Stomach (tissue), 9 donors: ENCODE measurements around the gene HS6ST1. TPM values are rescaled to one million over a fixed set of nuclear protein-coding genes. Genes with fewer than 3 reads are reported as not detected.
A peak's percentile ranks its signal among the peaks of the same experiment; 100 is the strongest.

Source experiments
- DNase-seq, 2 donors: peaks; one replicate each; pipeline versions ENCODE4 v3.0.0 to v3.0.0-alpha.2; 2013 to 2019
- H3K27ac ChIP-seq, 5 donors: fragments of 200-600 bp in 4 of 5; sonication (generic) in 4 of 5; one replicate each; pipeline ENCODE4 v1.5.1; 2013 to 2019; ENCODE audit warnings: mild to moderate bottlenecking in 1 of 5, moderate library complexity in 1 of 5
- H3K27me3 ChIP-seq, 3 donors: fragments of 200-600 bp; sonication (generic); one replicate each; pipeline ENCODE4 v1.5.1; 2017 to 2019; ENCODE audit warnings: mixed run types in 1 of 3
- H3K36me3 ChIP-seq, 4 donors: fragments of 200-600 bp; sonication (generic); 1 replicate in 3 of 4; 2 replicates in 1 of 4; pipeline ENCODE4 v1.5.1; 2016 to 2019
- H3K4me1 ChIP-seq, 4 donors: fragments of 200-600 bp; sonication (generic); one replicate each; pipeline ENCODE4 v1.5.1; 2016 to 2019
- H3K4me3 ChIP-seq, 4 donors: fragments of 200-600 bp; sonication (generic) in 3 of 4; one replicate each; pipeline ENCODE4 v1.5.1; 2016 to 2019; ENCODE audit warnings: mild to moderate bottlenecking in 1 of 4
- H3K9me3 ChIP-seq, 4 donors: fragments of 200-600 bp; sonication (generic); one replicate each; pipeline ENCODE4 v1.5.1; 2016 to 2019
- CTCF ChIP-seq, 7 experiments: fragments of 450-650 bp in 4 of 7; fragments of 200-600 bp in 3 of 7; sonication (generic) in 3 of 7; IDR thresholded peaks; one replicate each; pipeline ENCODE4 v1.5.1; 2016 to 2019; ENCODE audit warnings: antibody characterized with exemption in 7 of 7, control low read depth in 2 of 7, mild to moderate bottlenecking in 1 of 7
- EP300 ChIP-seq: sonication (generic); formaldehyde crosslinking; IDR thresholded peaks from one replicate; pipeline ENCODE4 v1.6.1; 2017; ENCODE audit warnings: antibody characterized with exemption
- POLR2A ChIP-seq, 4 donors: fragments of 450-650 bp; IDR thresholded peaks; one replicate each; pipeline ENCODE4 v1.6.1; 2016; ENCODE audit warnings: antibody characterized with exemption in 4 of 4, control low read depth in 2 of 4, mild to moderate bottlenecking in 1 of 4, moderate library complexity in 1 of 4
- POLR2AphosphoS5 ChIP-seq, 3 donors: sonication (generic); formaldehyde crosslinking; IDR thresholded peaks; one replicate each; pipeline ENCODE4 v1.6.1; 2016; ENCODE audit warnings: antibody characterized with exemption in 3 of 3
- WGBS, 5 donors: extraction: QIAGEN DNeasy Blood & Tissue Kit in 3 of 5; methylation state at CpG; one replicate each; pipeline versions ENCODE4 v1.1.5 to v1.1.7; 2013 to 2018; 5-methylcytosine and 5-hydroxymethylcytosine counted together
- intact Hi-C: fragments of 100-400 bp; cut with DNase I; formaldehyde crosslinking; loops from one replicate; pipeline ENCODE4 v1.15.1; 2023; ENCODE audit warnings: low total_unique reads
- polyA plus RNA-seq, 3 donors: library from polyadenylated mRNA; stranded (reverse); fragments of 200-250 nt; gene quantifications; one replicate each; pipeline ENCODE4 v1.2.3, GENCODE V29; 2013
- total RNA-seq, 5 donors: library from RNA; depleted of rRNA; stranded (reverse); fragments of >200 nt; gene quantifications; one replicate each; pipeline versions ENCODE4 v1.1.0 to v1.2.3, GENCODE V29; 2014 to 2016
- donor health status: healthy with polysubstance abuse.
- donor health status: Bipolar disorder and iron deficiency.
- donor health status: healthy.

HS6ST1 gene
- total and polyA plus RNA-seq, 8 donors: 2.9 to 178 (median 12.8) TPM

- peaks cover 42 to 72% (median 64%) of the 10 kb centered on the region in 4 donors for H3K4me1 ChIP-seq
- peak overlapping the region; percentile 65 to 86 (median 75) for H3K4me3 ChIP-seq
- peaks cover 0 to 4% (median 0%) of the 10 kb centered on the region in 3 donors for H3K27me3 ChIP-seq
- no peaks in the 10 kb centered on the region for H3K9me3 ChIP-seq
- DNase-seq: peak; percentile 20 to 80
- peak overlapping the region in 3 of 5 donors; percentile 43 to 71 (median 49) for H3K27ac ChIP-seq
- intact Hi-C loops: no loop called here
- no peak for TF ChIP-seq POLR2A (IDR thresholded peaks at IDR 0.05)
- TF ChIP-seq EP300: no peak
- no peak for TF ChIP-seq POLR2AphosphoS5 (IDR thresholded peaks at IDR 0.05)
- TF ChIP-seq CTCF (IDR thresholded peaks at IDR 0.05): no peak
- 59 to 77% (median 73%) methylated on average over 19 to 20 of the region's 20 CpGs for WGBS, 5 donors
- peaks cover 0 to 14% (median 0%) of the 10 kb centered on the region in 4 donors for H3K36me3 ChIP-seq
These were observed 2.6 kb downstream of the HS6ST1 start for GRCh38 chr2:128315829-128316776.

DNA sequence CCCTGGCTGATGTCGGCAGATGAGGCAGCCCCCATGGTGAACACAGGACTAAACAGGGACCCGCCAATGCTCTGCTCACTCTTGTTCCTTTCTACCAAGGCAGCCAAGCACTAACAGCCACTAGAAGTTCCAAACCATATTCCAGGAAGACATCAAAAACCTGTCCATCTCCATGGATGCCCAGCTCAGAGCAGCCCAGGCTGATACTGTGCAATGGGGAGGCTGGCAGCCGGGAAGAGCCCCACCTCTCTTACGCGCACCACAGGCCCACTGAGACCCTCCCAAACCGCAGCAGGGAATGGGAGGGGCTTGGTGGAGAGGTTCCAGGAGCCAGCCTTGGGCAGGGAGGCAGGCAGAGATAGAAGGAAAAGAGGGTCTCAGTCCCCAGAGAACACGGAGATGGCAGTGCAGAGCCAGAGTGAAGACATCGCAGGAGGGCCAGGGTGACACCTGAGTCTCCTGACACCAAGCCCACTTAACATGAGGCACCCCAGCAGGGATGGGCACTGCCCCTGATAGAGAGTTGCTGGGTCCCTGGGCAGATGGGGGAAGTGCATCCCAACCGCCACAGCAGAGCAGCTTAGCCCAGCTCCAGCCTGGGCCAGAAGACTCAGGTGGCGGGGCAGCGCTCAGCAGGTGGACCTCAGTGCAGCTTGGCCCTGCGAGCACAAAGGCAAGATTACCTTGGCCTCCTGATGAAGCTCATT lies 3.4 kb downstream of the HS6ST1 start:
- Histone ChIP-seq H3K27me3 (peaks cover 0 to 4% (median 0%) of the 10 kb centered on the region in 3 donors), H3K4me1 (peaks cover 42 to 78% (median 70%) of the 10 kb centered on the region in 4 donors), H3K9me3 (no peaks in the 10 kb centered on the region), H3K36me3 (peaks cover 0 to 15% (median 2%) of the 10 kb centered on the region in 4 donors), H3K4me3 (peak overlapping the region; percentile 65 to 86 (median 75)), H3K27ac (no peak overlapping the region)
- WGBS, 5 donors: 81 to 88% (median 82%) methylated on average over 10 to 12 of the region's 12 CpGs
- TF ChIP-seq POLR2A (IDR thresholded peaks at IDR 0.05) (no peak), POLR2AphosphoS5 (IDR thresholded peaks at IDR 0.05) (no peak), EP300 (no peak), CTCF (IDR thresholded peaks at IDR 0.05) (no peak)
- intact Hi-C loops: no loop called here
- DNase-seq: peak; percentile 23 to 27

GRCh38 chr2:128314348-128315121 lies 4.1 kb downstream of the HS6ST1 start:
- 76 to 85% (median 84%) methylated on average over 10 to 20 of the region's 20 CpGs for WGBS, 5 donors
- Histone ChIP-seq H3K27me3 (peaks cover 0 to 1% (median 0%) of the 10 kb centered on the region in 3 donors), H3K4me1 (peaks cover 49 to 80% (median 73%) of the 10 kb centered on the region in 4 donors), H3K36me3 (peaks cover 0 to 15% (median 2%) of the 10 kb centered on the region in 4 donors), H3K9me3 (no peaks in the 10 kb centered on the region), H3K27ac (peak overlapping the region in 1 of 5 donors; percentile 18), H3K4me3 (peak overlapping the region in 1 of 4 donors; percentile 80)
- TF ChIP-seq POLR2AphosphoS5 (IDR thresholded peaks at IDR 0.05) (no peak), CTCF (IDR thresholded peaks at IDR 0.05) (no peak), POLR2A (IDR thresholded peaks at IDR 0.05) (no peak), EP300 (no peak)
- intact Hi-C loops: no loop called here
- DNase-seq: peak; percentile 7 to 25
